ENCODE data around the gene FBXW10.
"Not testable (repeated sequence)": the region's sequence is repeated elsewhere in the genome, so short reads cannot be mapped to it uniquely, and the experiment has no call there.

The FBXW10 gene

DNA sequence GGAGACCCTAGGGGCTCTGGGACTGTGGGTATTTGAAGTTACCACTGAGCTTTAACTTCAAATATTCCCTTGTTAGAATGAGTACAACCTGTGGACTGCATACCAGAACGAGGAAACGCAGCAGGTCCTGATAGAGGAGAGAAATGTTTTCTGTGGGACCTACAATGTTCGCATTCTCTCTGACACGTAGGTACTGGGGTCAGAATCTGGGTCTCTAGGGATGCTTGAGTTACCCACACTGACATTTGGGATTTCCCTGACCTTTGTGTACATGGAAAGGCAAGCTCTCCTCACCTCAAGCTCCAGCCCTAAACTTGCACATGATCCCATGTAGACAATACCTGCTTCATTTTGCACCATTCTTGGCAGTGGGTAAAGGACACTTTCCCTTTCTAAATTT is 12.1 kb downstream of the FBXW10 start:
- not testable (repeated sequence) for DNase-seq

- not testable (repeated sequence) for DNase-seq
These were observed 13.7 kb downstream of the FBXW10 start for GRCh38 chr17:18757368-18758044.

DNA sequence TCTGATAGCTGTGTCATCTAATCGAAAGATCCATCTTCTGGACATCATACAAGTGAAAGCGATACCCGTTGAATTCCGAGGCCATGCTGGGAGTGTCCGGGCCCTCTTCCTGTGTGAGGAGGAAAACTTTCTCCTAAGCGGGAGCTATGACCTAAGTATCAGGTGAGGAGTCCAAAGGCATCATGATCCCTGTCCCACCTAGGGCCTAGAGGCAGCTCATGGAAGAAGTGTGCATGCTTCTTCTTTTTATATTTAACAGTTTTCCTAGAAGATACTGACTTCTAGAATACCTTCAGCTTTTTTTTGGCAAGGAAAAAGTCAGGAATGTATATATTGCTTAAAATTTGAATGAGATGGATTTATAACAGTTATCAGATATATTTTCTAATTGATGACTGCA is 14.5 kb downstream of the FBXW10 start:
- not testable (repeated sequence) for DNase-seq

DNA sequence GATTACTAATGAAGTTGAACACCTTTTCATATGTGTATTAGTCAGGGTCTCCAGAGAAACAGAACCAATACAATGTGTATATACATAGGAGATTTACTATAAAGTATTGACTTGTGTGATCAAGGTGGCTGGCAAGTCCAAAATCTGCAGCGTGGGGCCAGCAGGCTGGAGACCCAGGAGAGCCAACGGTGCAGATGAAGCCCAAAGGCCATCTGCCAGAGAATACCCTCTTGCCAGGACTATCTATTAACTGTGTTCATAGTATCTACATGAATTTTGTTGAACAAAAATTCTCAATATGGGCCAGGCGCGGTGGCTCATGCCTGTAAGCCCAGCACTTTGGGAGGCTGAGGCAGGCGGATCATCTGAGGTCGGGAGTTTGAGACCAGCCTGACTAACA is 16.4 kb downstream of the FBXW10 start:
- DNase-seq = not testable (repeated sequence)

DNA sequence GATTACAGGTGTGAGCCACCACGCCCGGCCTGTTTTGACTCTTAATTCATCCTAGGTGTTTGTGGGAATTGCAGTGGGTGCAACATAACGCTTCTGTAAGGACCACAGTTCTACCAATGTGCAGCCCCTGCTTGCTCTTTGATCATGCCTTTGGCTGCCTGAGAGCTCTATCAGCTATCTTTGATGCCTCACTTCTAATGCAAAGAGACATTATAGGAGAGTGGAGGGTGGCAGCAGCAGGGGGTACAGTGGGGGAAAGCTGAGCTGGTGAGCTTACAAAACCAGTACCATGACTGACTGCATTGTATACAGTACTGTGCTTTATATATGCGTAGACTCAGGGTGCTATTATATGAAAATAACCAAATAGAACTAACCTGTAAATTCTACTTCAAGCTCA is 26.7 kb downstream of the FBXW10 start:
- DNase-seq = not testable (repeated sequence)

- not testable (repeated sequence) for DNase-seq
These were observed 27.2 kb downstream of the FBXW10 start for GRCh38 chr17:18771066-18771465.

DNA sequence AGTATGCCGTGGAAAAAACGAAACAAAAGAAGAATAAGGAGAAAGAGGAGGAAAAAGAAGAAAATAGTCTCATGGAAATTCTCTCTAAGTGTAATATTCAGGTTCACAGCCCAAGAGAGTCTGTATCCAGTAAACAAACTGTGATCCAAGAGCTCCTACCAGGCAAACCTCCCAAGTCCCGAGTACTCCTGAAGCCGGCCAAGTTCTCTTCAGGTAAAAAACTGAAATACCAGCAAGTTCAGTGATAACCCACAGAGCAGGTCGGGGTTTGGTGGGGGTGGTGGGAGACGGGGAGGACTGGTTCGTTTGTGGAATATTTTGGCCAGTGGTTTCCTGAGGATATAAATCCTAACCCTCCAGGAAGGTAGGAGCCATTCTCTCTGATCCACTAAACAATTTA is 28.6 kb downstream of the FBXW10 start:
- no peak for DNase-seq

DNA sequence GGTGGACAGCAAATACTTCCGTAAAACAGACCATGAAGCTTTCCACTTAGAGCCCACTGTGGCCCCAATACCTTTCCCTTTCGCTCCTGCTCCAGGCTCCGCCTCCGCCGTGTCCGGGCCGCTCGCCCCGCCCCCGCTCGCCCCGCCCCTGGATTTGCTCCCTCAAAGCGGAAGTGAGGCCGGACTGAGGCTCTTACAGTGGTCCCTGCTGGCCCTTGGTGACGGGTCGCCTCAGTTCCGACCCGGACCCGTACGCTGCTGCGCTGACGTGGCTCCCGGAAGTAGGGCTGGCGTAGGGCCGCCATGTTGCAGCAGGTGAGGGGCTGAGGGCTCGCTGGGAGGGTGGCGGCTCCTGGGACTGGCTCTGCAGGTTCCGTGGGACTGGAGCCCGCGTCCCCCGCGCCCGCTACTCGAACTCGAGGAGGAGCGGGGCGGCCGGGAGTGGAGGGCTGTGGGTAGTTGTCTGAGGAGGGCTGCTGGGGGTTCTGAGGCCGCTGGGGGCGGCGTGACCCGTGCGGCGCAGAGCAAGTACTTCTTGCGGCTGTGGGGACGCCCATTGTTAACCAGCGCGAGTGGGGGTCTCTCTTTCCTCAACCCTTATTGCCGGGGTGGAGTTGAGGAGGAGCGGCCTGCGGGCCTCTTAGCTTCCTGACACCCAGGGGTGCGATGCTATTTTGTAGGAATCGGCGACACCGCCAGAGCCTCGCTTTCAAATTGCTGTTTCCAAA is 37.3 kb downstream of the FBXW10 start, which contains the start of gene TVP23B:
TVP23B (plus strand) TSS at position 193 of the 728 bp plus-strand sequence; CDS start at position 304, 111 bp downstream.
- peak; percentile 95 to 98 for DNase-seq

GRCh38 chr17:18781805-18782204 is 38.0 kb downstream of the FBXW10 start:
- peak; percentile 1 to 13 for DNase-seq

- not testable (repeated sequence) for DNase-seq
These were observed 42.1 kb downstream of the FBXW10 start for GRCh38 chr17:18785933-18786332.

DNA sequence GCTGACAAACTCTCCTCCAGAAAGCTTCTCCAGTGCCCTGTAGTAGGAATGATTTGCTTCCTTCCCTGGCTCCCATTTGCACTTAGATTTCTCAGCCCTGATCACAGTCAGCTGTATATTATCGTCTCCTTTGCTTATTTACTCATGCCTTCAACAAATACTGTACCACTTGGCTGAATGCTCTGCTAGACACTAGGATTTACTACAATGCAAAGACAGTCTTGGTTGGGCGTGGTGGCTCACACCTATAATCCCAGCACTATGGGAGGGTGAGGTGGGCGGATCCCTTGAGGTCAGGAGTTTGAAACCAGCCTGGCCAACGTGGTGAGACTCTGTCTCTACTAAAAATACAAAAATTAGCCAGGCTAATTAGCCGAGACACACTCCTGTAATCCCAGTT is 43.0 kb downstream of the FBXW10 start:
- not testable (repeated sequence) for DNase-seq

GRCh38 chr17:18791402-18791801 is 47.5 kb downstream of the FBXW10 start:
- peak; percentile 2 to 29 for DNase-seq

- not testable (repeated sequence) for DNase-seq
These were observed 51.0 kb downstream of the FBXW10 start for GRCh38 chr17:18794841-18795240.

DNA sequence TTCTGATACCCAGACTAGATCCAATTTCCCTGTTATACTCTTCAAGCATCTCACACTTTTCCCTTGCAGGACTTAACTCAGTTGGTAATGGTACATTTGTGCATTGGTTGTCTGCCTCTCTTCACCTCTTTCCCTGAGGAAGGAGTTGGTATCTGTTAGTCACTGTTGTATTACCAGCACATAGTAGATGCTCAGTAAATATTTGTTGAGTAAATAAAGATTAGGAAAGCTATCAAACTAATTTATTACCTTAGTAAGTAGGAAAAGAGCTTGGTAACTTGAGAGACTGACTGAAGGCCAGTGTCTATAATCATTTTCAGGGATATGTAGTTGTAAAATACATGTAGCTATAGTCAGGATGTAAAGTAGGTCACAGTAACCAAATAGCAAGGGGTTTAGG is 53.0 kb downstream of the FBXW10 start:
- not testable (repeated sequence) for DNase-seq

DNA sequence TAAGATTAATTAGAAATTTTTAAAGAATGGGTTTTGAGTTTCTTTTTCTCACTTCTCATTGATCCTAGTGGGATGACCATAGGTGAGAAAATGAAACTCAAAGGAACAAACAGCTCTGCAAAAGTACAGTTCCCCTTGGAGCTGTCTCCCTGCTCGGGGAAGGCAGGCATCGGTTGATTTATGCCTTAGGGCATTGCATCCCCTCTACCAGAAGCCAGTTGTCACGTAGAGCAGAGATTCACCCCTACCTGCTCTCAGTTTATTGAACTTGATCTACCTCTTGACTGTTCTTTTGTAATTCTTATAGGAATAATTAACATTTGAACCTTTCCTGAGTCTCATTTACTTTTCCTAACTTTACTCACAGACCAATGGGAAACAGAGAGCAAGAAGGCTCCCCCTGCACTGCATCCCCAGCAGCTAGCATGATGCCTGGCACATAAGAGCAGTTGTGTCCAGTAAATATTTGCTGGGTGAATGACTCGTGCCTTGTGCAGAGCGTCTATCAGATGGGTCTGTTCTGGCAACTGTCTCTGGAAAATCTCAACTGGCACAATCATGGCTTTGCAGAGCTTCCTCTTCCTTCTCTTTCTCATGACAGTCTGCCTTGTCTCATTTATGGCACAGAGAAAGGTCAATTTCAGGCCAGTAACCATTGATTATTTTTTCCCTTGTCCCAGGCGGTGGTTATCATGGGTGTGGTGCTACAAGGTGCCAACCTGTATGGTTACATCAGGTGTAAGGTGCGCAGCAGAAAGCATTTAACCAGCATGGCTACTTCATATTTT is 59.8 kb downstream of the FBXW10 start:
- not testable (repeated sequence) for DNase-seq

DNA sequence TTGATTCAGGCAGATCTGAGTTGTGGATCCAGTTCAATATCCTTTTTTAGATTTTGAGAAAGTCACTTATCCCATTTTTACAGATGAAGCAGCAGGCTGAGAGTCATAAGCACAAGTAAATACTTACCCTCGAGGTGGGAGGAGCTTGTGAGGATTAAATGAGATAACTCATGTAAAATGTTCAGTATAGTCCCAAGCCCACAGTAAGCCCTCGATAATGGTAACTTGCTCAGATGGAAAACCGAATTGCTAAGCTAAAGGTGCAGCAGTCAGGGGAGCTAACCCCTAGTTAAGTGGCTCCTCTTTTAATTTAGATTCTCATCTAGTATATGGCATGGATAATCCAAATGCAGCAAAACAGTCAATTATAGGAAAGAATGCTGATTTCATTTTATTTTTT is 72.1 kb downstream of the FBXW10 start:
- not testable (repeated sequence) for DNase-seq

DNA sequence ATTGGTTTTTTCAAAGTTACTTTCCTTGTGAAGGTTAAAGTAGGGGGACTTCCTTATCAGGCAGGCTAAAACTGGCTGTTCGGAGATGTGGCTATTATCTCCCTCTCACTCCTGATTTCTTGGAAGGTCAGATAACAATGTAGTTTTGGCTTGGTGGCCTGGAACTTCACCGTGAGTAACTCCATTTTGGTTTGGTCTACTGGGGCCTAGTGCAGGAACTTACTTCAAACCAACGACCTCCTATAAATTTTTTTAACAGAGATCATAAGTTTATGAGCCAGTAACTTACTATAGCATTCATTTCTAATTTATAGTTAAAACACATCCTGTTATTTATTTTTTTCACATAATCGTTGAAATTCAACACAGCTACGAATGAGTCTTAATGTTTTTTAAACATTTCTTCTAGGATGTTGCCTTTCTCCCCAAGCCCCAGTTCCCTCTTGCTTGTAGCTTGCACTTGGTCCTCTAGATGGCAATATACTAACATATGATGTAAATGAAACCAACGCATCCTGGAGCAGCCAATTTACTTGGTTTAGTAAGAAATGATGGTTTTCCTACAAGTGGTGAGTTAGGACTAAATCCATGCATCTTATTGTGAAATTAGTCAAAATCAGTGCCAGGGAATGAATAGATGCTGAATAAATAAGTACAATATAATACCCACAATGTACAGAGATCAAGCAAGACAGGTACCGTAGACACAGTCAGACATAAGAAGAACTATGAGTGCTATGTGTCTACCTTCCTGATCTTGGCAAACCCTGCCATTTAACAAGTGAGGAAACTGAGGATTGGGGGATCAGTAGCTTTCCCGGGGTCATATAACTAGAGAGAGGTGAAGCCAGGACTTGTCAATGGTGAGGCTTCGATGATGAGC is 72.9 kb downstream of the FBXW10 start:
- peak; percentile 37 to 73 for DNase-seq

DNA sequence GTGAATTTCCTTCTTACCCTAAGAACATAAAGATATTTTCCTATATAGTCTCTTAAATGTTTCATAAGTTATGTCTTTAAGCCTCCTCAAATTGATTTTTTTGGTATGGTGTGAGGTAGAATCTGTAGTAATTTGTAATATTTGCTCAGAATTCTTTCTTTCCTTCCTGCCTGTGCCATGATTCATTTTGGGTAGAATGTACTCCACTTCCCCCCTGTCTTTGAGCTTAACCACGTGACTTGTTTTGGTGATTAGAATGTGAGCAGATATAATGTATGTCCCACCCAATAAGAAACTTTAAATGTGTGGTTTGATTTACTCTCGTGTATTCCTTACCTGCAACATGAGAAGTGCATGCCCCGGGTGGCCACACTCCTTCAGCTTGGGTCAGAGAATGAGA is 77.6 kb downstream of the FBXW10 start:
- not testable (repeated sequence) for DNase-seq

- DNase-seq = not testable (repeated sequence)
These were observed 83.8 kb downstream of the FBXW10 start for GRCh38 chr17:18827613-18828012.
